ENCODE measurements around the gene ASAP2. TPM values are rescaled to one million over a fixed set of nuclear protein-coding genes. Genes with fewer than 3 reads are reported as not detected.

Gene ASAP2
- total and polyA plus RNA-seq, 9 of the 15 experiments (the other 6 are each of a cell fraction or from before 2014, with no cell fraction given), result 0.06 to 4.3 (median 3.1) TPM

DNA sequence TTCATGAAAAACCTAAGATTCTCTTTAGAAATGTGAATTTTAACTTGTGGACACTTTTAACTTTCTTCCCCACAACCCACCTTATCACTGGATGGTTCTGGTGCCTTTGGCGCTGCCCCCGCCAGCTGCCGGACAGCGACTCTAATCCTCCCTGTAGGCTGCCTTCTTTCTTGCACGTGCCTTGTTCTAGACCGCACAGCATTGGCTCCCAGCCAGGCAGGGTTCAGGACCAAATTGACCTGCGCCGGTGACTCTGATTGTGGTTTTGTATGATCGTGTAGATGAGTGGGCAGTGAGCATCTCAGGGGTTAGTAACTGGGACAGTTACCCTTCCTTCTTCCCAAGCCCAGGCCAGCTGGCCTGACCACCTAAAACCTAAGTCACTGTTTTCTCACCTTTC lies 106.8 kb downstream of the ASAP2 start (continued):
- TF ChIP-seq, protein P1, sequence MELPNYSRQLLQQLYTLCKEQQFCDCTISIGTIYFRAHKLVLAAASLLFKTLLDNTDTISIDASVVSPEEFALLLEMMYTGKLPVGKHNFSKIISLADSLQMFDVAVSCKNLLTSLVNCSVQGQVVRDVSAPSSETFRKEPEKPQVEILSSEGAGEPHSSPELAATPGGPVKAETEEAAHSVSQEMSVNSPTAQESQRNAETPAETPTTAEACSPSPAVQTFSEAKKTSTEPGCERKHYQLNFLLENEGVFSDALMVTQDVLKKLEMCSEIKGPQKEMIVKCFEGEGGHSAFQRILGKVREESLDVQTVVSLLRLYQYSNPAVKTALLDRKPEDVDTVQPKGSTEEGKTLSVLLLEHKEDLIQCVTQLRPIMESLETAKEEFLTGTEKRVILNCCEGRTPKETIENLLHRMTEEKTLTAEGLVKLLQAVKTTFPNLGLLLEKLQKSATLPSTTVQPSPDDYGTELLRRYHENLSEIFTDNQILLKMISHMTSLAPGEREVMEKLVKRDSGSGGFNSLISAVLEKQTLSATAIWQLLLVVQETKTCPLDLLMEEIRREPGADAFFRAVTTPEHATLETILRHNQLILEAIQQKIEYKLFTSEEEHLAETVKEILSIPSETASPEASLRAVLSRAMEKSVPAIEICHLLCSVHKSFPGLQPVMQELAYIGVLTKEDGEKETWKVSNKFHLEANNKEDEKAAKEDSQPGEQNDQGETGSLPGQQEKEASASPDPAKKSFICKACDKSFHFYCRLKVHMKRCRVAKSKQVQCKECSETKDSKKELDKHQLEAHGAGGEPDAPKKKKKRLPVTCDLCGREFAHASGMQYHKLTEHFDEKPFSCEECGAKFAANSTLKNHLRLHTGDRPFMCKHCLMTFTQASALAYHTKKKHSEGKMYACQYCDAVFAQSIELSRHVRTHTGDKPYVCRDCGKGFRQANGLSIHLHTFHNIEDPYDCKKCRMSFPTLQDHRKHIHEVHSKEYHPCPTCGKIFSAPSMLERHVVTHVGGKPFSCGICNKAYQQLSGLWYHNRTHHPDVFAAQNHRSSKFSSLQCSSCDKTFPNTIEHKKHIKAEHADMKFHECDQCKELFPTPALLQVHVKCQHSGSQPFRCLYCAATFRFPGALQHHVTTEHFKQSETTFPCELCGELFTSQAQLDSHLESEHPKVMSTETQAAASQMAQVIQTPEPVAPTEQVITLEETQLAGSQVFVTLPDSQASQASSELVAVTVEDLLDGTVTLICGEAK (IDR thresholded peaks at IDR 0.05), result no peak
- TF ChIP-seq, protein P1 (CRISPR knock-in tag; IDR thresholded peaks at IDR 0.05), result no peak
- TF ChIP-seq, protein P2, sequence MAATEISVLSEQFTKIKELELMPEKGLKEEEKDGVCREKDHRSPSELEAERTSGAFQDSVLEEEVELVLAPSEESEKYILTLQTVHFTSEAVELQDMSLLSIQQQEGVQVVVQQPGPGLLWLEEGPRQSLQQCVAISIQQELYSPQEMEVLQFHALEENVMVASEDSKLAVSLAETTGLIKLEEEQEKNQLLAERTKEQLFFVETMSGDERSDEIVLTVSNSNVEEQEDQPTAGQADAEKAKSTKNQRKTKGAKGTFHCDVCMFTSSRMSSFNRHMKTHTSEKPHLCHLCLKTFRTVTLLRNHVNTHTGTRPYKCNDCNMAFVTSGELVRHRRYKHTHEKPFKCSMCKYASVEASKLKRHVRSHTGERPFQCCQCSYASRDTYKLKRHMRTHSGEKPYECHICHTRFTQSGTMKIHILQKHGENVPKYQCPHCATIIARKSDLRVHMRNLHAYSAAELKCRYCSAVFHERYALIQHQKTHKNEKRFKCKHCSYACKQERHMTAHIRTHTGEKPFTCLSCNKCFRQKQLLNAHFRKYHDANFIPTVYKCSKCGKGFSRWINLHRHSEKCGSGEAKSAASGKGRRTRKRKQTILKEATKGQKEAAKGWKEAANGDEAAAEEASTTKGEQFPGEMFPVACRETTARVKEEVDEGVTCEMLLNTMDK (IDR thresholded peaks at IDR 0.05; ENCODE audit: borderline replicate concordance, insufficient read depth, low read depth, low read length, poor library complexity, severe bottlenecking), result no peak
- TF ChIP-seq HDAC6 (IDR thresholded peaks at IDR 0.05; ENCODE audit: low read depth, low read length) (no peak), ZSCAN29 (IDR thresholded peaks at IDR 0.05) (no peak), NFXL1 (CRISPR knock-in tag; IDR thresholded peaks at IDR 0.05) (no peak), CBX5 (IDR thresholded peaks at IDR 0.05; ENCODE audit: borderline replicate concordance, low read depth) (no peak), DPF2 (IDR thresholded peaks at IDR 0.05) (0 out of 2 replicates have a peak, but pooled peaks have one; percentile 23), KLF16 (IDR thresholded peaks at IDR 0.05) (0 out of 2 replicates have a peak, but pooled peaks have one; percentile 32), RBFOX2 (IDR thresholded peaks at IDR 0.05; ENCODE audit: low read depth, low read length) (no peak), BHLHE40 (IDR thresholded peaks at IDR 0.05; ENCODE audit: low read length) (peak; percentile 99), ZNF324 (CRISPR knock-in tag; IDR thresholded peaks at IDR 0.05) (no peak)
- TF ChIP-seq, protein P3, sequence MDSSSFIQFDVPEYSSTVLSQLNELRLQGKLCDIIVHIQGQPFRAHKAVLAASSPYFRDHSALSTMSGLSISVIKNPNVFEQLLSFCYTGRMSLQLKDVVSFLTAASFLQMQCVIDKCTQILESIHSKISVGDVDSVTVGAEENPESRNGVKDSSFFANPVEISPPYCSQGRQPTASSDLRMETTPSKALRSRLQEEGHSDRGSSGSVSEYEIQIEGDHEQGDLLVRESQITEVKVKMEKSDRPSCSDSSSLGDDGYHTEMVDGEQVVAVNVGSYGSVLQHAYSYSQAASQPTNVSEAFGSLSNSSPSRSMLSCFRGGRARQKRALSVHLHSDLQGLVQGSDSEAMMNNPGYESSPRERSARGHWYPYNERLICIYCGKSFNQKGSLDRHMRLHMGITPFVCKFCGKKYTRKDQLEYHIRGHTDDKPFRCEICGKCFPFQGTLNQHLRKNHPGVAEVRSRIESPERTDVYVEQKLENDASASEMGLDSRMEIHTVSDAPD (CRISPR knock-in tag; IDR thresholded peaks at IDR 0.05), result no peak
- TF ChIP-seq, protein P4, sequence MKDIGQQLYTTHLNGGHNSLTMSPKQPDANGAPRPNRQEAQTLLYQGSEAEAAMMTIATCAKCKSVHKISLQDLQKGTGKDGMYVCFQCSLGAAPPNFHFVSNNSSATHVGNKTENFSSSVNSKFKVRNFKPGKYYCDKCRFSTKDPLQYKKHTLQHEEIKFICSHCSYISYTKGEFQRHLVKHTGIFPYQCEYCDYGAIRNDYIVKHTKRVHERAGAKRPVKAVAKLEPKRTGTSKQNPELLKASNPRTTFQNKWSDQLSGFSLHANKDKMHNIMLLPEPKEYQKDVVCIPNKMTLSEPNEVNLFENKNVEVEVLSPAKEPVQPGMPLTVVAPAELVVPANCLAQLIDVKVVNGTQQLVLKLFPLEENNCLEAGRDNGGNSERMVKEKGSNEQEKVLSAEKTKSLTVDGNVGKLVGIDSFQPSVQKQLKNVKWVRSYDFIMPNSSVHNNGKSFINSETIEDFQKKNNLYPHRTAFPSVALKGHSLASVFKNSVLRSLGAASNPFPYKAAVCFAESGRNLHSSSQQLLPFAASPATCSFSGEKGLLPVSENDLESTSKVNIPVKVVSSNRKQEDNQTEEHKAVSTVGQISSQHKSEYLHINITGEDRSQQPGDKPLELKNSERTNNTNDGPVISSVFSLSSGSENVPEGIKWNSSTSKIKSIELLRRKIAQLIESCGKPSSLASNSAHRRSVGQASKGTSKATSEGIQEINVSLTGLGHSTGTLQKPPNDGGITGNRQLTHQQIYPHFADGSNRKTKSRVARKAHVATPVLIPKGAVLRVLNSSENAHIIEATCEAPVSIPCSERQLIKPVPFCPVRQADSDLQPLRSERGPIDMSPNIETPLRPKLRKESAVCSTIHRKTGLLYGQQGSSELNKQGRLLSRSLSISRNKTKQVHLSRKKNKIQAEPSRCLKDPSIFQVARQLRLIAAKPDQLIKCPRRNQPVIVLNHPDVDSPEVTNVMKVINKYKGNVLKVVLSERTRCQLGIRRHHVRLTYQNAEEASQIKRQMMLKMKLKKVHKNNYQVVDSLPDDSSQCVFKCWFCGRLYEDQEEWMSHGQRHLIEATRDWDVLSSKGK (CRISPR knock-in tag; IDR thresholded peaks at IDR 0.05), result no peak
